Mesenchymal stem cell (in vitro differentiated cells and primary cell): ENCODE measurements around the gene SLC39A6.
"Not testable (repeated sequence)": the region's sequence is repeated elsewhere in the genome, so short reads cannot be mapped to it uniquely, and the experiment has no call there.

Experiments
- DNase-seq: peaks from one replicate; pipeline ENCODE4 v3.0.0-alpha.2; 2013
- H2AFZ ChIP-seq: one replicate; pipeline ENCODE4 v1.6.1; 2013; ENCODE audit warnings: low read depth, mild to moderate bottlenecking, control low read depth, inconsistent platforms, low read length, moderate library complexity
- H2AK5ac ChIP-seq: 2 replicates; pipeline ENCODE4 v1.6.1; 2013; ENCODE audit warnings: low read length, moderate library complexity, mild to moderate bottlenecking, inconsistent platforms; ENCODE audit not compliant: severe bottlenecking
- H2BK120ac ChIP-seq: one replicate; pipeline ENCODE4 v1.6.1; 2013; ENCODE audit warnings: low read depth, mild to moderate bottlenecking, inconsistent platforms, low read length, moderate library complexity
- H2BK12ac ChIP-seq, 2 experiments: one replicate each; pipeline ENCODE4 v1.6.1; 2013; ENCODE audit warnings: inconsistent platforms in 2 of 2, low read length in 2 of 2, mild to moderate bottlenecking in 2 of 2, moderate library complexity in 2 of 2, control low read depth in 1 of 2
- H2BK15ac ChIP-seq: one replicate; pipeline ENCODE4 v1.6.1; 2013; ENCODE audit warnings: mild to moderate bottlenecking, low read depth, inconsistent platforms; ENCODE audit not compliant: poor library complexity, severe bottlenecking
- H2BK5ac ChIP-seq: 2 replicates; pipeline ENCODE4 v1.6.1; 2013; ENCODE audit warnings: low read depth, mild to moderate bottlenecking, low read length, control low read depth, inconsistent platforms; ENCODE audit not compliant: poor library complexity, severe bottlenecking
- H3K14ac ChIP-seq, 2 experiments: one replicate each; pipeline ENCODE4 v1.6.1; 2013; ENCODE audit warnings: inconsistent platforms in 2 of 2, low read length in 2 of 2, control low read depth in 1 of 2, mild to moderate bottlenecking in 1 of 2, moderate library complexity in 1 of 2
- H3K18ac ChIP-seq, 2 experiments: one replicate each; pipeline ENCODE4 v1.6.1; 2013; ENCODE audit warnings: inconsistent platforms in 2 of 2, low read length in 2 of 2, control low read depth in 1 of 2, low read depth in 1 of 2, mild to moderate bottlenecking in 1 of 2
- H3K23ac ChIP-seq, 2 experiments: one replicate each; pipeline ENCODE4 v1.6.1; 2013; ENCODE audit warnings: inconsistent platforms in 2 of 2, low read length in 2 of 2, mild to moderate bottlenecking in 2 of 2, moderate library complexity in 2 of 2, control low read depth in 1 of 2
- H3K27ac ChIP-seq: 2 replicates; pipeline ENCODE4 v1.5.1; 2013; ENCODE audit warnings: mild to moderate bottlenecking, moderate library complexity, low read length, control low read depth, inconsistent platforms; ENCODE audit not compliant: poor library complexity, severe bottlenecking
- H3K27me3 ChIP-seq, 2 experiments: 2 replicates each; pipeline versions ENCODE4 v1.6.1 to v1.7.0; 2013; ENCODE audit warnings: low read length in 2 of 2, mild to moderate bottlenecking in 2 of 2, moderate library complexity in 2 of 2, control low read depth in 1 of 2, inconsistent platforms in 1 of 2; ENCODE audit not compliant: control insufficient read depth in 1 of 2, insufficient read depth in 1 of 2
- H3K36me3 ChIP-seq, 2 experiments: 2 replicates each; pipeline versions ENCODE4 v1.6.1 to v1.7.0; 2013; ENCODE audit warnings: low read length in 2 of 2, control low read depth in 1 of 2, inconsistent platforms in 1 of 2, low read depth in 1 of 2, mild to moderate bottlenecking in 1 of 2; ENCODE audit not compliant: insufficient read depth in 2 of 2, control insufficient read depth in 1 of 2
- H3K4ac ChIP-seq, 2 experiments: one replicate each; pipeline ENCODE4 v1.6.1; 2013; ENCODE audit warnings: inconsistent platforms in 2 of 2, low read length in 2 of 2, mild to moderate bottlenecking in 2 of 2, moderate library complexity in 2 of 2, control low read depth in 1 of 2, low read depth in 1 of 2
- H3K4me1 ChIP-seq: 2 replicates; pipeline ENCODE4 v1.6.1; 2013; ENCODE audit warnings: low read depth, low read length, control low read depth; ENCODE audit not compliant: control insufficient read depth, insufficient read depth
- H3K4me2 ChIP-seq: 2 replicates; pipeline ENCODE4 v1.6.1; 2013; ENCODE audit warnings: low read length, mild to moderate bottlenecking, inconsistent platforms; ENCODE audit not compliant: poor library complexity, severe bottlenecking
- H3K4me3 ChIP-seq, 2 experiments: 2 replicates each; pipeline versions ENCODE4 v1.5.1 to v1.7.0; 2013; ENCODE audit warnings: low read length in 2 of 2, mild to moderate bottlenecking in 2 of 2, control low read depth in 1 of 2, low read depth in 1 of 2; ENCODE audit not compliant: insufficient read depth in 1 of 2
- H3K79me1 ChIP-seq: replicated peaks from 2 replicates; pipeline ENCODE4 v1.6.1; 2013; ENCODE audit warnings: mild to moderate bottlenecking, control low read depth, low read length, inconsistent platforms; ENCODE audit not compliant: poor library complexity, severe bottlenecking
- H3K9ac ChIP-seq: 2 replicates; pipeline ENCODE4 v1.7.0; 2013; ENCODE audit warnings: mild to moderate bottlenecking, low read length, moderate library complexity
- H3K9me3 ChIP-seq: 2 replicates; pipeline ENCODE4 v1.7.0; 2013; ENCODE audit warnings: mild to moderate bottlenecking, low read length; ENCODE audit not compliant: control insufficient read depth
- H4K8ac ChIP-seq: one replicate; pipeline ENCODE4 v1.6.1; 2013; ENCODE audit warnings: inconsistent platforms, mild to moderate bottlenecking, low read length, moderate library complexity
- H4K91ac ChIP-seq: one replicate; pipeline ENCODE4 v1.6.1; 2013; ENCODE audit warnings: mild to moderate bottlenecking, low read length, inconsistent platforms
- WGBS: methylation state at CpG from one replicate; pipeline ENCODE4 v1.1.7; 2013; ENCODE audit warnings: mixed read lengths; 5-methylcytosine and 5-hydroxymethylcytosine counted together

Gene SLC39A6

DNA sequence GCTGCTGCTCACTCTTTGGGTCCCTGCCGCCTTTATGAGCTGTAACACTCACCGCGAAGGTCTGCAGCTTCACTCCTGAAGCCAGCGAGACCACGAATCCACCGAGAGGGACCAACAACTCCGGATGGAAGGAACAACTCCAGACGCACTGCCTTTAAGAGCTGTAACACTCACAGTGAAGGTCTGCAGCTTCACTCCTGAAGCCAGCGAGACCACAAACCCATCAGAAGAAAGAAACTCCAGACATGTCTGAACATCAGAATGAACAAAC lies 64.4 kb downstream of the SLC39A6 start:
- not testable (repeated sequence) for H3K9me3 ChIP-seq, H3K4me1 ChIP-seq, H3K27me3 ChIP-seq, H2AFZ ChIP-seq, H3K27ac ChIP-seq, H3K4me2 ChIP-seq, H3K36me3 ChIP-seq, H2BK5ac ChIP-seq, H3K4ac ChIP-seq, H2BK120ac ChIP-seq, H3K18ac ChIP-seq, H4K91ac ChIP-seq, H2BK15ac ChIP-seq, H3K23ac ChIP-seq, H3K79me1 ChIP-seq, H3K9ac ChIP-seq, H4K8ac ChIP-seq, H2AK5ac ChIP-seq, H2BK12ac ChIP-seq, H3K4me3 ChIP-seq, DNase-seq, H3K14ac ChIP-seq
- WGBS: 99% methylated on average over 9 of the region's 9 CpGs

DNA sequence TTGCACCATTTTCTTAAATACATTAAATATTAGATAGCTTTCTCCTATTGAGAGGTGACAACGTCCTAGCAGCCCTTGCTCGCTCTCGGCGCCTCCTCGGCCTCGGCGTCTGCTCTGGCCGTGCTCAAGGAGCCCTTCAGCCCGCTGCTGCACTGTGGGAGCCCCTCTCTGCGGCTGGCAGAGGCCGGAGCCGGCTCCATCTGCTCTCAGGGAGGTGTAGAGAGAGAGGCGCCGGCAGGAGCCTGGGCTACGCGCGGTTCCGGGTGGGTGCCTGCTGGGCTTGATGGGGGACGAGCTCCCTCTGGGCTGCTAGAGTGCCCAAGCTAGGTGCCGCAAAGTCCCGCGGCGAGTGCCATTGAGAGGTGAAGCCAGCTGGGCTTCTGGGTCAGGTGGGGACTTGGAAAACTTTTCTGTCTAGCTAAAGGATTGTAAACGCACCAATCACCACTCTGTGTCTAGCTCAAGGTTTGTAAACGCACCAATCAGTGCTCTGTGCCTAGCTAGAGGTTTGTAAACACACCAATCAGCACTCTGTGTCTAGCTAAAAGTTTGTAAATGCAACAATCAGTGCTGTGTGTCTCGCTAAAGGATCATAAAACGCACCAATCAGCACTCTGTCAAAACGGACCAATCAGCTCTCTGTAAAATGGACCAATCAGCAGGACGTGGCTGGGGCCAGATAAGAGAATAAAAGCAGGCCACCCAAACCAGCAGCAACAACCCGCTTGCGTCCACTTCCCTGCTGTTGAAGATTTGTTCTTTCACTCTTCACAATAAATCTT lies 64.9 kb downstream of the SLC39A6 start:
- H3K14ac ChIP-seq: no peak overlapping the region
- H3K18ac ChIP-seq: no peak overlapping the region
- no peak overlapping the region for H3K4ac ChIP-seq
- H4K8ac ChIP-seq: no peak overlapping the region
- H2BK15ac ChIP-seq: no peak overlapping the region
- no peak overlapping the region for H2BK12ac ChIP-seq
- 98% methylated on average over 30 of the region's 31 CpGs for WGBS
- no peak overlapping the region for H2BK5ac ChIP-seq
- H3K23ac ChIP-seq: no peak overlapping the region
- H2BK120ac ChIP-seq: no peak overlapping the region
- H4K91ac ChIP-seq: no peak overlapping the region
- H3K4me1 ChIP-seq: peaks cover 1% of the 10 kb centered on the region
- H3K36me3 ChIP-seq: peaks cover 0 to 8% of the 10 kb centered on the region in 2 experiments
- no peak for DNase-seq
- H3K9ac ChIP-seq: no peak overlapping the region
- no peak overlapping the region for H2AK5ac ChIP-seq
- H3K79me1 ChIP-seq: peaks cover 2% of the 10 kb centered on the region
- no peaks in the 10 kb centered on the region for H3K27me3 ChIP-seq
- no peak overlapping the region for H3K4me2 ChIP-seq
- no peak overlapping the region for H3K4me3 ChIP-seq
- no peak overlapping the region for H3K27ac ChIP-seq
- H2AFZ ChIP-seq: no peak overlapping the region
- H3K9me3 ChIP-seq: no peaks in the 10 kb centered on the region

DNA sequence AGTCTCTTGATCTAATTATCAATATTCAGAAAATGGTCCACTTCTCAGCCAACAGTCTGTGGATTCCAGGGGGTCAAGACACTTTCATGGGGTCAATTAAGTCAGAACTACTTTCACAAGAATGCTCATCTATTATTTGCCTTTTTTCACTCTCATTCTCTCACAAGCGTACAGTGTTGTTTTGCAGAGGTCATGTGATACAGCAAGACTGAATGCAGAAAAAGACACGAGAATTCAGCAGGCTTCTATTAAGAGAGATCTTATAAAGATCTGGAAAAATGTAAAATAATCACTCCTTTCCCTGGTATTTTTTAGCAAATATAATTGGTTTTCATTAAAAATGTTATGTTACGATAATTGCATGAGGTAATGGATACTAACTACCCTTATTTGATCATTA lies 70.5 kb downstream of the SLC39A6 start:
- Histone ChIP-seq H2BK120ac (no peak overlapping the region), H3K4me2 (no peak overlapping the region), H3K9ac (no peak overlapping the region), H3K14ac (no peak overlapping the region), H2BK5ac (no peak overlapping the region), H3K27me3 (no peaks in the 10 kb centered on the region), H3K18ac (no peak overlapping the region), H3K36me3 (no peaks in the 10 kb centered on the region), H4K91ac (no peak overlapping the region), H2BK12ac (no peak overlapping the region), H3K9me3 (no peaks in the 10 kb centered on the region), H3K4me3 (no peak overlapping the region), H3K23ac (no peak overlapping the region), H3K4ac (no peak overlapping the region), H3K79me1 (peaks cover 4% of the 10 kb centered on the region), H2BK15ac (no peak overlapping the region), H3K4me1 (peaks cover 1% of the 10 kb centered on the region), H4K8ac (no peak overlapping the region), H2AFZ (no peak overlapping the region), H2AK5ac (no peak overlapping the region), H3K27ac (no peak overlapping the region)
- WGBS: no CpG with 5 or more reads among the region's 3 CpGs
- DNase-seq: no peak
